HEK293 (cell line): Measurements from ENCODE around the gene CHST2.

Experiments used
- CTCF ChIA-PET: fragments of 350-600 bp; formaldehyde crosslinking; extraction: SDS; loops from one replicate; lab custom pipeline; 2021; ENCODE audit warnings: antibody characterized with exemption; lab: Yijun Ruan, JAX
- POLR2A ChIA-PET: fragments of 300-600 bp; formaldehyde crosslinking; extraction: SDS; loops from one replicate; lab custom pipeline; 2020; ENCODE audit warnings: antibody characterized with exemption, inconsistent platforms; lab: Yijun Ruan, JAX
- H3K27ac ChIP-seq: fragments of 200-500 bp; sonication (Bioruptor generic); 2 replicates; pipeline ENCODE4 v1.5.1; 2014; ENCODE audit warnings: low read depth, low read length, control low read depth, inconsistent platforms; ENCODE audit errors: extremely low read depth
- H3K36me3 ChIP-seq, 2 experiments: fragments of 200-500 bp in 1 of 2; sonication (Bioruptor generic) in 1 of 2; 1 replicate in 1 of 2; 2 replicates in 1 of 2; pipeline ENCODE4 v1.5.1; 2014 to 2017; ENCODE audit warnings: inconsistent platforms in 2 of 2, low read length in 2 of 2; ENCODE audit not compliant: control insufficient read depth in 2 of 2, insufficient read depth in 1 of 2
- H3K4me1 ChIP-seq: fragments of 200-500 bp; sonication (Bioruptor generic); 2 replicates; pipeline ENCODE4 v1.5.1; 2014; ENCODE audit warnings: mild to moderate bottlenecking, low read length, inconsistent platforms; ENCODE audit not compliant: control insufficient read depth, insufficient read depth
- H3K4me3 ChIP-seq: 2 replicates; pipeline ENCODE4 v1.5.1; 2011; ENCODE audit warnings: low read depth, mild to moderate bottlenecking, control low read depth, low read length, moderate library complexity
- H3K9me3 ChIP-seq: fragments of 200-500 bp; sonication (Bioruptor generic); 2 replicates; pipeline ENCODE4 v1.5.1; 2014; ENCODE audit warnings: low read depth, low read length, inconsistent platforms; ENCODE audit not compliant: control insufficient read depth, insufficient read depth
- EGR2 ChIP-seq: fragments of 450-650 bp; formaldehyde crosslinking; IDR thresholded peaks from 2 replicates; pipeline ENCODE4 v1.5.1; 2016; ENCODE audit warnings: low read depth, missing biosample characterization, missing genetic modification characterization
- GLI4 ChIP-seq: fragments of 450-650 bp; formaldehyde crosslinking; IDR thresholded peaks from 2 replicates; pipeline ENCODE4 v1.5.1; 2016; ENCODE audit warnings: missing biosample characterization, missing genetic modification characterization
- GLIS1 ChIP-seq: fragments of 450-650 bp; formaldehyde crosslinking; IDR thresholded peaks from 2 replicates; pipeline ENCODE4 v1.5.1; 2016; ENCODE audit warnings: missing biosample characterization, missing genetic modification characterization
- GLIS2 ChIP-seq: fragments of 450-650 bp; formaldehyde crosslinking; IDR thresholded peaks from 2 replicates; pipeline ENCODE4 v1.5.1; 2016; ENCODE audit warnings: missing biosample characterization, missing genetic modification characterization
- HIC1 ChIP-seq: fragments of 450-650 bp; formaldehyde crosslinking; IDR thresholded peaks from 2 replicates; pipeline ENCODE4 v1.5.1; 2016; ENCODE audit warnings: missing biosample characterization, missing genetic modification characterization
- OSR2 ChIP-seq: fragments of 450-650 bp; formaldehyde crosslinking; IDR thresholded peaks from 2 replicates; pipeline ENCODE4 v1.5.1; 2016; ENCODE audit warnings: missing biosample characterization, missing genetic modification characterization
- SP2 ChIP-seq: fragments of 450-650 bp; formaldehyde crosslinking; IDR thresholded peaks from 2 replicates; pipeline ENCODE4 v1.5.1; 2016; ENCODE audit warnings: missing biosample characterization, missing genetic modification characterization
- ZBTB20 ChIP-seq: fragments of 450-650 bp; formaldehyde crosslinking; IDR thresholded peaks from 2 replicates; pipeline ENCODE4 v1.5.1; 2016; ENCODE audit warnings: missing biosample characterization, missing genetic modification characterization
- ZBTB48 ChIP-seq: fragments of 450-650 bp; formaldehyde crosslinking; IDR thresholded peaks from 2 replicates; pipeline ENCODE4 v1.5.1; 2016; ENCODE audit warnings: missing biosample characterization, missing genetic modification characterization
- ZEB2 ChIP-seq: fragments of 450-650 bp; formaldehyde crosslinking; IDR thresholded peaks from 2 replicates; pipeline ENCODE4 v1.5.1; 2016; ENCODE audit warnings: missing biosample characterization, missing genetic modification characterization
- ZFP37 ChIP-seq: fragments of 450-650 bp; formaldehyde crosslinking; IDR thresholded peaks from 2 replicates; pipeline ENCODE4 v1.5.1; 2016; ENCODE audit warnings: missing biosample characterization, missing genetic modification characterization
- ZNF169 ChIP-seq: fragments of 450-650 bp; formaldehyde crosslinking; IDR thresholded peaks from 2 replicates; pipeline ENCODE4 v1.5.1; 2016; ENCODE audit warnings: missing biosample characterization, missing genetic modification characterization
- ZNF202 ChIP-seq: fragments of 450-650 bp; formaldehyde crosslinking; IDR thresholded peaks from 2 replicates; pipeline ENCODE4 v1.5.1; 2016; ENCODE audit warnings: missing biosample characterization, missing genetic modification characterization, borderline replicate concordance
- ZNF211 ChIP-seq: fragments of 450-650 bp; formaldehyde crosslinking; IDR thresholded peaks from 2 replicates; pipeline ENCODE4 v1.5.1; 2016; ENCODE audit warnings: low read depth, missing biosample characterization, missing genetic modification characterization
- ZNF248 ChIP-seq: fragments of 450-650 bp; formaldehyde crosslinking; IDR thresholded peaks from 2 replicates; pipeline ENCODE4 v1.5.1; 2017; ENCODE audit warnings: missing biosample characterization, missing genetic modification characterization
- ZNF280C ChIP-seq: fragments of 450-650 bp; formaldehyde crosslinking; IDR thresholded peaks from 2 replicates; pipeline ENCODE4 v1.5.1; 2016; ENCODE audit warnings: missing biosample characterization, missing genetic modification characterization
- ZNF324 ChIP-seq: fragments of 450-650 bp; formaldehyde crosslinking; IDR thresholded peaks from 2 replicates; pipeline ENCODE4 v1.5.1; 2016; ENCODE audit warnings: missing biosample characterization, missing genetic modification characterization
- ZNF366 ChIP-seq: fragments of 450-650 bp; formaldehyde crosslinking; conservative IDR thresholded peaks from 2 replicates; pipeline ENCODE4 v1.5.1; 2016; ENCODE audit warnings: missing biosample characterization, missing genetic modification characterization
- ZNF416 ChIP-seq: fragments of 450-650 bp; formaldehyde crosslinking; IDR thresholded peaks from 2 replicates; pipeline ENCODE4 v1.5.1; 2016; ENCODE audit warnings: missing biosample characterization, missing genetic modification characterization
- ZNF510 ChIP-seq: fragments of 450-650 bp; formaldehyde crosslinking; IDR thresholded peaks from 2 replicates; pipeline ENCODE4 v1.5.1; 2018; ENCODE audit warnings: mild to moderate bottlenecking, missing genetic modification characterization, missing biosample characterization; ENCODE audit not compliant: insufficient replicate concordance
- ZNF521 ChIP-seq: fragments of 450-650 bp; formaldehyde crosslinking; IDR thresholded peaks from 2 replicates; pipeline ENCODE4 v1.5.1; 2017; ENCODE audit warnings: missing biosample characterization, mild to moderate bottlenecking, missing genetic modification characterization
- ZNF560 ChIP-seq: fragments of 450-650 bp; formaldehyde crosslinking; IDR thresholded peaks from 2 replicates; pipeline ENCODE4 v1.5.1; 2017; ENCODE audit warnings: missing biosample characterization, missing genetic modification characterization, borderline replicate concordance
- ZNF571 ChIP-seq: fragments of 450-650 bp; formaldehyde crosslinking; IDR thresholded peaks from 2 replicates; pipeline ENCODE4 v1.5.0; 2017; ENCODE audit warnings: missing biosample characterization, missing genetic modification characterization
- ZNF610 ChIP-seq: fragments of 450-650 bp; formaldehyde crosslinking; IDR thresholded peaks from 2 replicates; pipeline ENCODE4 v1.5.1; 2016; ENCODE audit warnings: missing biosample characterization, missing genetic modification characterization, borderline replicate concordance
- ZNF658 ChIP-seq: fragments of 450-650 bp; formaldehyde crosslinking; IDR thresholded peaks from 2 replicates; pipeline ENCODE4; 2016; ENCODE audit warnings: missing biosample characterization, missing genetic modification characterization
- ZNF664 ChIP-seq: fragments of 450-650 bp; formaldehyde crosslinking; IDR thresholded peaks from 2 replicates; pipeline ENCODE4 v1.5.1; 2016; ENCODE audit warnings: missing biosample characterization, missing genetic modification characterization
- ZNF777 ChIP-seq: fragments of 450-650 bp; formaldehyde crosslinking; IDR thresholded peaks from 2 replicates; pipeline ENCODE4 v1.5.1; 2017; ENCODE audit warnings: missing biosample characterization, missing genetic modification characterization, borderline replicate concordance
- ZSCAN5A ChIP-seq: fragments of 450-650 bp; formaldehyde crosslinking; IDR thresholded peaks from 2 replicates; pipeline ENCODE4 v1.5.1; 2016; ENCODE audit warnings: missing biosample characterization, missing genetic modification characterization

Gene CHST2

GRCh38 chr3:143101792-143102381 is 17.7 kb upstream of the CHST2 start:
- Histone ChIP-seq H3K27ac (no peak overlapping the region), H3K4me3 (no peak overlapping the region), H3K9me3 (no peaks in the 10 kb centered on the region), H3K36me3 (no peaks in the 10 kb centered on the region), H3K4me1 (no peaks in the 10 kb centered on the region)
- POLR2A ChIA-PET, result no interaction called here
- CTCF ChIA-PET, result no interaction called here
- TF ChIP-seq ZNF202 (tag by site-specific recombination) (no peak), ZNF521 (no peak), ZNF560 (tag by site-specific recombination) (no peak), ZNF610 (tag by site-specific recombination) (no peak), ZBTB48 (no peak), ZSCAN5A (tag by site-specific recombination) (no peak), ZNF510 (no peak), ZBTB20 (tag by site-specific recombination) (no peak), EGR2 (no peak), GLIS1 (tag by site-specific recombination) (no peak), SP2 (tag by site-specific recombination) (no peak), ZNF324 (no peak), ZNF248 (tag by site-specific recombination) (no peak), HIC1 (tag by site-specific recombination) (no peak), ZNF169 (tag by site-specific recombination) (no peak), ZNF664 (tag by site-specific recombination) (no peak), GLI4 (no peak)

- no peaks in the 10 kb centered on the region for H3K4me1 ChIP-seq
- CTCF ChIA-PET, result no interaction called here
- H3K4me3 ChIP-seq, result no peak overlapping the region
- H3K36me3 ChIP-seq, result no peaks in the 10 kb centered on the region
- TF ChIP-seq ZNF777 (tag by site-specific recombination) (no peak), GLIS2 (tag by site-specific recombination) (no peak), ZNF658 (tag by site-specific recombination) (no peak), ZNF366 (tag by site-specific recombination) (no peak), ZNF280C (tag by site-specific recombination) (no peak), SP2 (tag by site-specific recombination) (no peak), ZNF211 (tag by site-specific recombination) (no peak), OSR2 (tag by site-specific recombination) (no peak), ZNF416 (tag by site-specific recombination) (no peak), ZEB2 (tag by site-specific recombination) (no peak), ZNF571 (tag by site-specific recombination) (no peak), ZFP37 (tag by site-specific recombination) (no peak), ZBTB48 (no peak)
- no peak overlapping the region for H3K27ac ChIP-seq
- no peaks in the 10 kb centered on the region for H3K9me3 ChIP-seq
- POLR2A ChIA-PET, result no interaction called here
These were observed 15.9 kb upstream of the CHST2 start for GRCh38 chr3:143103652-143104051.
